ENCODE results near the gene ATP11A.

The ATP11A gene

DNA sequence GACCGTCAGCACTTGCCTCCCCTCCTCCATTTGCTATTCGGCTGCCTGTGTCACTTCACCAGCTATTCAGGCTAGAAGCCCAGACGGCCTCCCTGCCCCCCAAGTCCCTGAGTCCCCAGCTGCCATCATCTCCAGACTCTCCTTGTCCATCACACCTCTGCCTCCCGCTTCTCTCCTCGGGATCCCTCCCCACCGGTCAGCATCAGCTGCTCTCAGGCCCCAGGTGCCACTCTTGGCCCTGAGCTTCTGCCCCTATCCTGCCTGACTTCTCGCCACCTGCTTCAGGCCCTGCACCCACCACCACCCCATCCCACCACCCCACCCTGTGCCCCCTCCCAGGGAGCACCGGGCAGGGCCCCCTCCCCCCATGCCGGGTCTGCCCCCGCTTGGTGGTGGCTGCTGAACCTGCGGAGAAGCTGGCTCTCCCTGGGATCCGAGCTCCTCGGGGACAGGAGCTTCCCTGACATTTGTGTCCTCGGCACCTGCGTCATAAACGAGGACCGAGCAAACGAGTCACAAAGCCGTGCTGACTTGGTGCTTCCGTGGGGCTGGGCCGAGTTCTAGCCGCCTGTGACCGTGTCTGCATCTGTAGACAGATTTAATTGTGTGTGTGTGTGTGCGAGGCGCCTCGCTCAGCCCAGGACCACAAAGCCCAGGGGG, 208.9 kb downstream of the ATP11A start:
- no peak for DNase-seq
- no peaks in the 10 kb centered on the region for H3K36me3 ChIP-seq (replicated peaks)
- TF ChIP-seq, protein P1, sequence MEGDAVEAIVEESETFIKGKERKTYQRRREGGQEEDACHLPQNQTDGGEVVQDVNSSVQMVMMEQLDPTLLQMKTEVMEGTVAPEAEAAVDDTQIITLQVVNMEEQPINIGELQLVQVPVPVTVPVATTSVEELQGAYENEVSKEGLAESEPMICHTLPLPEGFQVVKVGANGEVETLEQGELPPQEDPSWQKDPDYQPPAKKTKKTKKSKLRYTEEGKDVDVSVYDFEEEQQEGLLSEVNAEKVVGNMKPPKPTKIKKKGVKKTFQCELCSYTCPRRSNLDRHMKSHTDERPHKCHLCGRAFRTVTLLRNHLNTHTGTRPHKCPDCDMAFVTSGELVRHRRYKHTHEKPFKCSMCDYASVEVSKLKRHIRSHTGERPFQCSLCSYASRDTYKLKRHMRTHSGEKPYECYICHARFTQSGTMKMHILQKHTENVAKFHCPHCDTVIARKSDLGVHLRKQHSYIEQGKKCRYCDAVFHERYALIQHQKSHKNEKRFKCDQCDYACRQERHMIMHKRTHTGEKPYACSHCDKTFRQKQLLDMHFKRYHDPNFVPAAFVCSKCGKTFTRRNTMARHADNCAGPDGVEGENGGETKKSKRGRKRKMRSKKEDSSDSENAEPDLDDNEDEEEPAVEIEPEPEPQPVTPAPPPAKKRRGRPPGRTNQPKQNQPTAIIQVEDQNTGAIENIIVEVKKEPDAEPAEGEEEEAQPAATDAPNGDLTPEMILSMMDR (IDR thresholded peaks at IDR 0.05; ENCODE audit: low read depth, low read length, missing control alignments): no peak
- in situ Hi-C loops (cut with HindIII; ENCODE audit: low pct_ligation_motif_present, low sequenced_read_pairs): no loop called here
- H3K27me3 ChIP-seq (replicated peaks): peaks cover 40% of the 10 kb centered on the region
- H3K4me3 ChIP-seq (ENCODE audit: low read depth, low read length): no peak overlapping the region
- H3K27ac ChIP-seq: no peak overlapping the region

GRCh38 chr13:112899281-112900225, 209.7 kb downstream of the ATP11A start:
- TF ChIP-seq, protein P1 (IDR thresholded peaks at IDR 0.05; ENCODE audit: low read depth, low read length, missing control alignments): no peak
- no peak for DNase-seq
- H3K27ac ChIP-seq: no peak overlapping the region
- H3K27me3 ChIP-seq (replicated peaks): peaks cover 38% of the 10 kb centered on the region
- in situ Hi-C loops (cut with HindIII; ENCODE audit: low pct_ligation_motif_present, low sequenced_read_pairs): no loop called here
- H3K36me3 ChIP-seq (replicated peaks): no peaks in the 10 kb centered on the region
- H3K4me3 ChIP-seq (ENCODE audit: low read depth, low read length): no peak overlapping the region

- no peaks in the 10 kb centered on the region for H3K36me3 ChIP-seq (replicated peaks)
- no peak for DNase-seq
- no peak overlapping the region for H3K27ac ChIP-seq
- H3K27me3 ChIP-seq (replicated peaks): peaks cover 31% of the 10 kb centered on the region
- TF ChIP-seq, protein P1 (IDR thresholded peaks at IDR 0.05; ENCODE audit: low read depth, low read length, missing control alignments): no peak
- H3K4me3 ChIP-seq (ENCODE audit: low read depth, low read length): no peak overlapping the region
- in situ Hi-C loops (cut with HindIII; ENCODE audit: low pct_ligation_motif_present, low sequenced_read_pairs): no loop called here
Observed at GRCh38 chr13:112900226-112900600, 210.4 kb downstream of the ATP11A start.

- no peak overlapping the region for H3K4me3 ChIP-seq (ENCODE audit: low read depth, low read length)
- TF ChIP-seq, protein P1 (IDR thresholded peaks at IDR 0.05; ENCODE audit: low read depth, low read length, missing control alignments): no peak
- H3K27ac ChIP-seq: no peak overlapping the region
- in situ Hi-C loops (cut with HindIII; ENCODE audit: low pct_ligation_motif_present, low sequenced_read_pairs): no loop called here
- H3K27me3 ChIP-seq (replicated peaks): peaks cover 26% of the 10 kb centered on the region
- no peak for DNase-seq
- no peaks in the 10 kb centered on the region for H3K36me3 ChIP-seq (replicated peaks)
Observed at GRCh38 chr13:112900691-112901091, 210.9 kb downstream of the ATP11A start.

GRCh38 chr13:112902101-112902651, 212.3 kb downstream of the ATP11A start:
- in situ Hi-C loops (cut with HindIII; ENCODE audit: low pct_ligation_motif_present, low sequenced_read_pairs): no loop called here
- DNase-seq: no peak
- Histone ChIP-seq H3K27me3 (replicated peaks) (peaks cover 24% of the 10 kb centered on the region), H3K27ac (no peak overlapping the region), H3K36me3 (replicated peaks) (no peaks in the 10 kb centered on the region), H3K4me3 (ENCODE audit: low read depth, low read length) (no peak overlapping the region)
- TF ChIP-seq, protein P1 (IDR thresholded peaks at IDR 0.05; ENCODE audit: low read depth, low read length, missing control alignments): no peak

All from brain microvascular endothelial cell (primary cell).